HG03196 (cell line): Measurements from ENCODE around the gene KBTBD12.
"Not testable (repeated sequence)": the region's sequence is repeated elsewhere in the genome, so short reads cannot be mapped to it uniquely, and the experiment has no call there.

Source experiments
- ATAC-seq: cut with Tn5 transposase; IDR thresholded peaks from one replicate; pipeline ENCODE4 v1.9.1; 2021; ENCODE audit not compliant: unreplicated experiment

KBTBD12 gene, protein sequence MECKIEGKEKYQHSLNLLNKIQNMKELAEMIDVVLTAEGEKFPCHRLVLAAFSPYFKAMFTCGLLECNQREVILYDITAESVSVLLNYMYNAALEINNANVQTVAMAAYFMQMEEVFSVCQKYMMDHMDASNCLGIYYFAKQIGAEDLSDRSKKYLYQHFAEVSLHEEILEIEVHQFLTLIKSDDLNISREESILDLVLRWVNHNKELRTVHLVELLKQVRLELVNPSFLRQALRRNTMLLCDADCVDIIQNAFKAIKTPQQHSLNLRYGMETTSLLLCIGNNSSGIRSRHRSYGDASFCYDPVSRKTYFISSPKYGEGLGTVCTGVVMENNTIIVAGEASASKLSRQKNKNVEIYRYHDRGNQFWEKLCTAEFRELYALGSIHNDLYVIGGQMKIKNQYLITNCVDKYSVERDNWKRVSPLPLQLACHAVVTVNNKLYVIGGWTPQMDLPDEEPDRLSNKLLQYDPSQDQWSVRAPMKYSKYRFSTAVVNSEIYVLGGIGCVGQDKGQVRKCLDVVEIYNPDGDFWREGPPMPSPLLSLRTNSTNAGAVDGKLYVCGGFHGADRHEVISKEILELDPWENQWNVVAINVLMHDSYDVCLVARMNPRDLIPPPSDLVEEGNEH

DNA sequence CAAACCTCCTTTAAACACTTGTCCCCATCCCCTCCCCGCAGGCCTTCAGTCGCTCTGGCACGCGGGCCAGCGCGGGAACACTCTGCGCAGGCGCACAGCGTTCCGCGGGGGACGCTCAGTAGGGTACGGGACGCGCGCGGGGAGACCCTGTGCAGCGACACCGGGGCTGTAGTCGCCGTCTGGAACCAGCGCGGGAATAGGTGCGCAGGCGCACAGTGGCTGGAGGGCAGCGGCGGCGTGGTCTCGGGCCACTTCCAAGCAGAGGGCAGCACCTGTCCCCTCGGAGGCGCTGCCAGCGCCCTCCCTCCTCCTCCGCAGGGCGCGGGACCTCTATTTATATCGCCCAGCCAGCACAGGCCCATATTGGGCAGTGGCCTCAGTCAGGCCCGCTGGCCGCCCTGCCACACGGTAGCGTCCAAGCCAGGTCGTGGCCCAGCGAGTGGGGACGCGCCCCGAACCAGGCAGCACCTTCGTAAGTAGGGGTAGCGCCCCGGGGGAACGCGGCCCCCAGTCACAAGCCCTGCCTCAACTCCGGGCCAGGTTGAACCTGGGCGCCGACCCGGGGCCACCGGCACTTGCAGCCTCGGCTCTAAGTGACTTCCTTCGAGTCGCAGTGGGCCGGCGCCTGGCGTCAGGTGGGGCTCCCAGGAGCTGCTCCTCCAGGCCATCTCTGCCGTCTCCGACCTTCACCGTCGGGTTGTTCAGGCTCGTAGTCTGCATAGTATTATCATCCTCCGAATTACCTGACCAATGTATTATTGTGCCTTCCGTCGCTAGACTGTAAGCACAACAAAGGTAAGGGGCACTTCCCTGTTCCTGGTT is at the start of gene KBTBD12:
TSS of gene KBTBD12 (plus strand) at position 118 of the 822 bp plus-strand sequence. CDS start 7,830 bp downstream, outside the sequence.
- ATAC-seq: no peak

DNA sequence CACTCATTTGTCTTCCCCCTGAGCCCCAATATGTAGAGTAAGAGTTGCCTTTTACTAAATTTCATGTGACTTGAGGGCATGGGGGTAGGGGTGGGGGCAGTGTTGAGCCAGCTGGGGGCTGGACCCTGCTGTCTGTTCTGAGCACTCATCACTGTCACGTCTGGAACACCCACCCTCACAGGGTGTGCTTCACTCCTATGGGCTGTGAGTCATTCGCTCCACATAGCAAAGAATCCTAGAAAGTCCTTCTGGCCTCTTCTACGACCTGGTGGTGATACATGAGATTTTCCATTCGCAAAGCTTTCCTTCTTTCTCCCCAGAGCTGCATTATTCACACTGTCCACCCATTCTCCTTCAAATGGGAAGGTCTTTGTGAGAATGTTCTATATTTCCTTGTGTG is 49.1 kb upstream of the KBTBD12 start:
- ATAC-seq: no peak

DNA sequence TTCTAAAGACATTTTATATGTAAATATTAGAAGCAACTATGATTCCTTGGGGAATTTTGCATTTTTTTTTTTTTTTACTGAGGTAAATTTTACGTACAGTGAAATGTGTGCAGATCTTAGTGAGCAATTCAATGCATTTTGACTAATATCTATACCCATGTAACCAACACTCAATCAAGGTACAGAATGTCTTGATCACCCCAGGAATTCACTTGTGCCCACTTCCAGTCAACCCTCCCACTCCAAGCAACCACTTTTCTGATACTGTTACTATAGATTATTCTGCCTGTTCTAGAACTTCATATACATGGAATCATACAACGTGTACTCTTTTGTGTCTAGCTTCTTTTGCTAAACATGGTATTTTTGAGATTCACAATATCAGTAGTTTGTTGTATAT is 47.6 kb upstream of the KBTBD12 start:
- ATAC-seq: no peak

DNA sequence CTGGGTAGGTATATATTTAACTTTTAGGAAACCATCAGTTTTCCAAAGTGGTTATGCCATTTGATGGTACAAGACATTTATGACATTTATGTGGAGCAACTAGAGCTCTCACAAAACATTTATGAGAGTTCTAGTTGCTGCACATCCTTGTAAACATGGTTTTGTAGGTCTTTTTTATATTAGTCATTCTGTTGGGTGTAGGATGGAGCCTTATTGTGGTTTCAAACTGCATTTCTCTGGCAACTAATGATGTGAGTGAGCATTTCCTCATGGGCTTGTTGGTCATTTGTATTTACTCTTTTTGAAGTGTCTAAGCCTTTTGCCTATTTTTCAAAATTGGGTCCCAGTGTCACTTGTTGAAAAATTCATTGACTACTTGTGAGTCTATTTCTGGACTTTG is 47.0 kb upstream of the KBTBD12 start:
- no peak for ATAC-seq

DNA sequence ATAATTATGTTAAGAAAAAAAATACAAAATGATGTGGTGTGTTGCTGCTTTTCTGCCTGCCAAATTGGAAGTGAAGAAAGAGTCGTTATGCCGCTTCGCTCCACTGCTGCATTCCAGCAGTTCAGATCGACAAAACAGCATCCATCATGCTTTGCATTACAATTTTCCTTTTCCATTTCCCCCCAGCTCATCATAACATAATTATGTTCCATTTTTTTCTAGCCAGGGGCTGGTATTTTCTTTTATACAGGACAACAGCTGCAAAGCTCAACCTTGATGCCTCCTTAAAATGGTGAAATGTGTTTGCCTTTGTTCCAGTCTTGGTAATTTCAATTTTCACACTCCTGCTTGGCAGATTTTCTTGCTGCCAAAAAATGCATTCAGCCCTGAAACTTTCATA is 44.9 kb upstream of the KBTBD12 start:
- ATAC-seq: no peak

DNA sequence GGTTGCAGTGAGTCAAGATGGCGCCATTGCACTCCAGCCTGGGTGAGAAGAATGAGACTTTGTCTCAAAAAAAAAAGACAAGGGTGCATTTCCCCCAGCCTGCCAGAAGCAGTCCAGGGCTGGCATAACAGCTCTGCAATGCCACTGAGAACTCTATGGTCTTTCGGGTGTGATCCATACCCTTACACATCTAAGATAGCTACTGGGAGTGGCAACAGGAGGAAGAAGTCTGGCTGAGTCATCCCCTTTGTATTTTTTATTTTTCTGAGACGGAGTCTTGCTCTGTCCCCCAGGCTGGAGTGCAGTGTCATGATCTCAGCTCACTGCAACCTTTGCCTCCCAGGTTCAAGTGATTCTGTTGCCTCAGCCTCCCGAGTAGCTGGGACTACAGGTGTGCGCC is 40.9 kb upstream of the KBTBD12 start:
- not testable (repeated sequence) for ATAC-seq

DNA sequence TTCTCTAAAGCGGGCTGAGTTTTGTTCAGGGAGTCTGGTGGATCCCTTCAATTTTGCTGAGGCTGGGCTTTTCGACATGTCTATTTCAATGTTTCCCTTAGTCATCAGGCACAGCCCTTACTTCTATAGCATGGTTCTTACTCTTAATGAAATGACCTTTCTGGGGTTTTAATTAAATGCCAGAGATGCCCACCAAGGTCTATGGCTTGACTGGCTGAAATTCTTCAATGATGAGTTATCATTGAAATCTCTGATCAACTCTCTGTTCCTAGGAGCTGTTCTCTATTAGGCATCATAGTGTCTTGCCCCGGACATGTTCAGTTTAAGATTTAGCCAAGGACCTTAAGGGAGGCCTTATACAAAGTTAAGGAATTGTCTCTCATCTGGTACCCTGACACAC is 33.4 kb upstream of the KBTBD12 start:
- no peak for ATAC-seq

DNA sequence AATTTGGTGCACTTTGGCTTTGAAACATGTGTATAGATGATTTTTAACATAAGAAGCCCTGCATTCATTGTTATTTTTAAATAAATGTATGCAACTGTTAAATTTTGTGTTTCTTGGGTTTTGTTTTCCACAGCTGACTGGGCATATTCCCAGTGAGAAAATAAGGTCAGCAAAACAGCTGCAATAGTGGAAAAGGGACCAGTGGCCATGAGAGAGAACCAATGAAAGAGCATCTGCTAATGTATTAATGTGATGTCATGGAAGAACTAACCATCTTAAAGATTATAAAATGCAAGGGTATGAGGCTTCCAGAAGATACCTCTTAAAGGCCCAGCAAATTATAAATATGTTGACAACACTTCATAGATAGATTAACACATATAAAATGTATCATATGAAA is 31.0 kb upstream of the KBTBD12 start:
- no peak for ATAC-seq

DNA sequence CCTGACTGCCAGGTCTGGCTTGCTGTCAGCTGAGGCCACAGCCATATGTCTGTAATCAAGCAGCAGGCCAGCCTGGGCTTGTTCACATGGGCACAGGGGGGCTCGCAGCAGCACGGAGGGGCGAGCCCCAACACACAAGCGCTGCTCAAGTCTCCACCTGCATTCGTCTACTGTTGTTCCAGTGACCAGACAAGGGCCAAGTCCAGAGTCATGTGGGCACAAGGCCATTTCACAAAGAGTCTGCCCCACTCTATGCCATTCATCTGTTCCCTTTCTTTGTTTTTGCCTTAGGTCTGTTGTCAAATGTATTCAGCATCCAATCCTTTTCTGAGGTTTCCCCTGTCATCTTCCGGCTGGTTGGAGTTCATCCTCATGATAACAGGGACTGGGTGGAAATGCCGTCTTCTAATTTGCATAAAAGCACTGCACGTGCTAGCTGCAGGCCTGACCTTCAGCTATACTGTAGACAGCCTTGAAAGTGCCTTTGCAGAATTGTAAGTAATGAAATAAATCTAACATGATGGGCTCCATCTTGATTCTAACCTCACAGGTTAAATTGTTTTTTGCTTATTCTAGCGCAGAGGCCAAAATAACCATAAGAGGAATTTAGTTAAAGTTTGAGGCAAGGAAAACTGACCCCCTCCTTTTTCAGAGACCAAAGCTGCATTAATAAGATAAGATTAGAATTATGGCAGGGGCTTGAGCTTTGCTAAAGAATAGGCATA is 28.6 kb upstream of the KBTBD12 start:
- ATAC-seq: no peak

DNA sequence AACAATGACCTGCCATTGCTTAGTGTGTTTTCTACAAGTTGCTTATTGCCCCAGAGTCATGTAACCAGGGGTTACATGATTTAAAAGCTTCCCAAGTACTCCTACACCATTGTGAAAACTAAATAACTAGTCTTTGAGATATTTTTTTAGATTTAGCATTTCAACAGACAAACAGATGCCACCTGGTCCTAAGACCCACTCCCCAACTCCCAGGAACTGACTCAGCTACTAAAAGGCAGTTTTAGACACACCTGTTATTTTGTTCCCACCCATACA is 28.1 kb upstream of the KBTBD12 start:
- no peak for ATAC-seq

DNA sequence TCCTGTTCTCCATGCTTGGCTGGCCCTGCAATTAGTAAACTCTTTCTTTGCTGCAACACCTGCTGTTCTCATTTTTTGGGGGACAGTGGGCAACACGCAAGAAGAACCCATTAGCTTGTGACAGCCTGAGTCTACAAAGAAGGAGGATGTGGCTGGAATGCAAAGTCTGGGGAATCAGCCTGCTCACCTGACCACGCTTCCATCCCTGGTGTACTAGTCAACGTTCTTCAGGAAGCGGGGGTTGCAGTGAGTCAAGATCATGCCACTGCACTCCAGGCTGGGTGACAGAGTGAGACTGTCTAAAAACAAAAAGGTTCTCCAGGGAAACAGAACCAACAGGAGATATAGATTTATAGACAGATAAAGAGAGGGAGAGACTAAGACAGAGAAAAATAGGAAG is 27.7 kb upstream of the KBTBD12 start:
- no peak for ATAC-seq

DNA sequence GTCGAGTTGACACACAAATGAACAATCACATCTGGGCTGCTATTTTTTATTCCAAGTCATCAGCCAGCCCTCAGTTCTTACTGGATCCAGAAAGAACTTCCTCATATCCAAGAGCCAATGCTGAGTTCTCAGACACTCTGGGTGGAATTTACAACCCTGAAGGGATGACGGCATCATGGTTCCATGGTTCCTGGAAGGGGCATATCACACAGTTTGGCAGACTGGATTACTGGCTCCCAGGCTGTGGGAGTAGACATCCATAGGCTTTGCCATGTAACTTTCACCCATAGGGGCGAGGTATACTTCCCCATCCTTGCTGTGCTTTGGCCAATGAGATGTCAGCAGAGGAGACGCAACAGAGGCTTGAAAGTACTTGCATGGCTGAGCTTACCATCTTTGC is 26.9 kb upstream of the KBTBD12 start:
- no peak for ATAC-seq

DNA sequence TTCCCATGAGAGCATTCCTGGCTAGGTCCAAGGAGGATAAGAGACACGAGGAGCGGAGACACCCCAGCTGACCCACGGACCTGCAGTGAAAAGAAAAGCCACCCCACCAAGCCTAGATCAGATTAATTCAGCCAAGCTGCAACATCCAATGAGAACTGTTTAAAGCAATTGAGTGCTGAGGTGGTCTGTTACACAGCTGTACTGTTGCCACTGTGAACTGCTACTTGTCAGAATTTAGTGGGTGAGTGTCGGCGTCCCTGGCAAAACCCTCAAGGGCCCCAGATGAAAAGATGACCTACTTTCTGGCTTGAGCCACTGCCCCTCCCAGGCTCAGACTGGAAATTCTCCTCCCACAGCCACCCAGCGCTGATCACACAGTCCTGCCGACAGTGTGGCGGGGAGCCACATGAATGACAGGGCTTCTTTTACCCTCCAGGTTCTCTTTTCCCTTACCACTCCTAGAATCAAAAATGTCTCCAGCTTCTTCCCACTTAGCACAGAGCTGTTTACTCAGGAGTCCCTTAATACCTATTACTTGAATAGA is 26.4 kb upstream of the KBTBD12 start:
- no peak for ATAC-seq

DNA sequence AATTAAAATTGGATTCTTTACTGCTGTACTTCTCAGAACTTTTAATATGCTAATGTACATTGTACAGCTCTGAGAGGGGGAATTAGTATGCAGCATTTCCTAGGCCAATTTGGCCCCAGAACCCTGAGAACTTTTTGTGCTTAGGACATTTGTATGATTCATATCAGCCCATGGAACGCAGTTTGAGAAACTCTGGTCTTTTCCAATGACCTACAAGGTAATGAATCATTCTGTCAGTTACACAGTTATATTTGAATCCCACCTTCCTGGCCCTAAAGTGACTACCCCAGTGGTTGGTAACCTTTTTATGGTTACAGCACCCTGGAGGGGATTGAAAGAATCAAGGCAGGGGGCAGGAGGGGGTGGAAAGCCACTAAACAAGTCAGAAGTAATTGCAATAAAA is 25.6 kb upstream of the KBTBD12 start:
- no peak for ATAC-seq

DNA sequence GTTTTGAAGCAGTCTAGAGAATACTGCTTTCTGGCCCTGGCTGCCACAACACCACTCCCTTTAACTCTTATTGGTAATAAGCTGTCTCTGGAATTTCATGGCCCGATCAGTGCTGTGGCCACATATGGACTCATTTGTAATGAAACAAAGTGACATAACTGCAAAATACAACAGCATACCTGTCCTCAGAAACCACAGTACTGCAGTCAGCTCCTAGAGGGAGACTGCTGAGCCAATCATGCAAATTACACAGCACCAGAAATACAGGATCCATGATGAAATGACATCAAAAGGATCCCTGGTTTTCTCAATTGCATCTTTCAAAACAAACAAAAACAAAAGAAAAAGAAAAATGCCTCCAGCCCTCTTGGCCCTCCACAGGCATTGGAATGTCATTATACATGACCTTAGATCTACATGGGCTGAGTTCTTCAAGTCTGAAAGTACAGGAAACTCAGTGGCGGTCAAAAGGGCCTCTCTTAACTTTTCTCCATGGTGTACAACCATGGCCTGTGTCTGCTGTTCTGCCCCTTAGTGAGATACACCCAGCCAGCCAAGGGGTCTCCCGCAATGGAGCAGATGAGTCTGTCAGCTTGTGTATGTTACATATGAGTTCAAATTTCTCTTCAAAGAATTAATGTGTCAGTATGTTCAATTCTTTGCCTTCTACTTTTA is 24.9 kb upstream of the KBTBD12 start:
- no peak for ATAC-seq

DNA sequence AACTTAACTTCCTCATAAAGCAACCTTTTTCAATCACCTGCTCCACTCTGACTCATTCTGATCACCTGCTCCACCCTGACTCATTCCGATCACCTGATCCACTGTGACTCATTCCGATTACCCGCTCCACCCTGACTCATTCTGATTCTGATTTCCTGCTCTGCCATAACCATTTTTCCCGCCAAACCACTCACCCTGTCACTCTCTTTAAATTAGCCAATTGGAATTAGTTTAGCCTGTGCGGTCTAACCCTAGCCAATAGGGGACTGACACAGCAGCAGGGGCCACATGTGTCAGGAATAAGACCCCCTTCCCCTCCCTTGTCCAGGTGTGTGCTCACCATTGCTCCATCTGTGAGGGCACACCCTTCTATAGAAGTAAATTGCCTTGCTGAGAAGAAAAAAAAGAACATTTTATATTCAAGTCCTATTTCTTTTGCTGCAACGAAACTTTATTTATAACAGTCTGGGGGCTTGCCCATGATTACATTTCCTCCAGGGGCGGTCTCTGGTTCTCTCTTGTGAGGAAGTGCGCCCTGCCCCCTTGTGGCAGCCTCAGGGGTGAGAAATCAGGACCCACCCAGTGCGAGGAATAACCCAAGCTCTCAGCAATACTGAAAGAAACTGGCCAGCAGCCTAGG is 24.3 kb upstream of the KBTBD12 start:
- not testable (repeated sequence) for ATAC-seq

DNA sequence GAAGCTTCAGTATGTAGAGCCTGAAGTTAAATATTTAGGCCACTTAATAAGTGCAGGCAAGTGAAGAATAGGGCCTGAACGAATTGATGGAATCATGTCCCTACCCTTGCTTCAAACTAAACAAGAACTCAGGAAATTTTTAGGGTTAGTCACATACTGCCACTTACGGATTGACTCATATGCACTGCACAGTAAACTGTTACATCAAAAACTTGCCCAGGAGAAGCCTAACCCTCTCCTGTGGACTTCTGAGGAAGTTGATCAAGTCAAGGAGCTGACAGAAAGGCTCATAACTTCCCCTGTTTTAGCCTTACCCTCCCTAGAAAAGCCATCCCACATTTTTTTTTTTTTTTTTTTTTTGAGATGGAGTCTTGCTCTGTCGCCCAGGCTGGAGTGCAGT is 20.6 kb upstream of the KBTBD12 start:
- no peak for ATAC-seq

DNA sequence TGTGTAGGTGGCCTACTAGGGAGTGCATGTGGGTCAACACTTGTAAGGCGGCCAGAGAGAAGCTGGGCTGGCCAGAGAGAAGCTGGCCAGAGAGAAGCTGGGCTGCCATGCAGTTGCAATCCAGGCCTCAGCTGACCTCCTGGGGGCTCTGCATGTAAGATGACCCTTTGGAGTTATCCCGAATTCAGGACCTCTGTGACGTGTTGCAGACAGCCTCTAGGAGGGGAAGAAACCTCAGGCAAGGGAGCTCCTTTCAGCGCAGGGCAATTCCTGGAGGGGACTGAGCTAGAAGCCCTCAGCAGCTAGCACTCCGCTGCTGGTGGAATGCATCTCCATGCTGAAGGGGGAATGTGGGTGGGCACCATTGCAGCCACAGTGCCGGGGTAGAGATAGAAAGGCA is 15.8 kb upstream of the KBTBD12 start:
- ATAC-seq: no peak

DNA sequence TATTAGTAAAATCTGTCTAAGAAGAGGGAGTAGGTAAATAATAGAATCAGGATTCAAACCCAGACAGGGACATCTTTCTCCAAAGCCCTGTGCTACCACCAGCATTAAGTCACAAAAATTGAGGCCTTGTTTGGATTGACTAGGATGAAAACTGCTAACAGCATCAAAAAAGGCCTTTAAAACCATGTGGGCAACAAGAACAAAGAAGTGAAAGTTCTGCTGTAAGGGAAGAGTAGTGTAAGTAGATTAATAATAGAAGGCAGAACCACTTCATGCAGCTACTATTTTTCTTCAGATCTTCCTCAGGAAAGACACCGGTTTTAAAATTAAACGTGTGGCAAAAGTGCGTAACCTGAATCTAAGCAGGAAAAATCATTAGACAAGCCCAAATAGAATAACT is 15.3 kb upstream of the KBTBD12 start:
- no peak for ATAC-seq

DNA sequence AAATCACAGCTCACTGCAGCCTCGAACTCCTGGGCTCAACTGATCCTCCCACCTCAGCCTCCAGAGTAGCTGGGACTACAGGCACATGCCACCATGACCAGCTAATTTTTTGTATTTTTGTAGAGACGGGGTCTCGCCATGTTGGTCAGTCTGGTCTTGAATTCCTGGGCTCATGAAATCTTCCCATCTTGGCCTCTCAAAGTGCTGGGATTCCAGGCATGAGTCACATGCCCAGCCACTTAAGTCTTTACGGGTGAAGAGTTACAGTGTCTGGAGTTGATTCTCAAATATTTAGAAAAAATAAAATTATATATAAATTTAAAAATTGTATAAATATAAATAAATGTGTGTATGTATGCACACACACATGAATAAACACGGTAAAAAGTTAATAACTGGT is 14.5 kb upstream of the KBTBD12 start:
- no peak for ATAC-seq
